HG03378 (cell line): ENCODE results near the gene BLNK.

Experiments used
- ATAC-seq: cut with Tn5 transposase; IDR thresholded peaks from one replicate; pipeline ENCODE4 v1.9.1; 2021; ENCODE audit warnings: mild to moderate bottlenecking, moderate library complexity; ENCODE audit not compliant: unreplicated experiment

BLNK gene

GRCh38 chr10:96289218-96289910 is 18.0 kb upstream of the BLNK start:
- ATAC-seq: no peak

- ATAC-seq: peak; percentile 62
These were observed 16.8 kb upstream of the BLNK start for GRCh38 chr10:96288151-96288621.

DNA sequence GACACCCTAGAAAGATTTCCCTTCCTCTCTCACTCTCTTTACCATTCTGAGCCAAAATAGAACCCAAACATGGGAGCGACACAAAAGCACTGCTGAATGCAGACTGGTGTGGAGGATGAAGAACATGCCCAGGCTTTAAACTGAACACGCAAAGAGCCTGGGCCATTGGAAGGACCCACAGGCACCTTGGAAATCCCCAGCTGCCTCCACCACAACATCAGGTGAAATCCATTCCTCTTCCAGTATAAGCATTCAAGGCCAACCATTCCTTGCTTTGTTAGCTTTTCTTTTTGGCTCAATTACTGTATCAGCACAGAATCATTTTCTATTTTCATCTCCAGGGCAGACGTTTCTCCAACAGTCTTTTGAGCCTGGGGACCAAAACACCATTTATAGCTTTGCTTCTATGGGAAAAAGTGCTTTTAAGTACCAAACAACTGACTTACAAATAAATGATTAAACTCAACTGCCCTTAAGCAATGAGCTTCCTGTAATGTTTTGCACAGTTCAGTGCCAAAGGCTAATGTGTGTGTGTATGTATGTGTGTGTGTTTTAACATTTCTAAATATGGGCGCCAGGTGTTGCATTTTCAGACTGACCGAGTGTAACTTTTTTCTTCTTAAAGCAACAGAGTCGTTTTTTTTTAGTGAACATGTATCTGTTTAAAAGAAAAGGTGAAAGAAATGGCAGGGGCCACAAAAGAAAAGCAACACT is 16.2 kb upstream of the BLNK start:
- peak; percentile 64 for ATAC-seq

- no peak for ATAC-seq
These were observed 14.0 kb upstream of the BLNK start for GRCh38 chr10:96285331-96285752.

DNA sequence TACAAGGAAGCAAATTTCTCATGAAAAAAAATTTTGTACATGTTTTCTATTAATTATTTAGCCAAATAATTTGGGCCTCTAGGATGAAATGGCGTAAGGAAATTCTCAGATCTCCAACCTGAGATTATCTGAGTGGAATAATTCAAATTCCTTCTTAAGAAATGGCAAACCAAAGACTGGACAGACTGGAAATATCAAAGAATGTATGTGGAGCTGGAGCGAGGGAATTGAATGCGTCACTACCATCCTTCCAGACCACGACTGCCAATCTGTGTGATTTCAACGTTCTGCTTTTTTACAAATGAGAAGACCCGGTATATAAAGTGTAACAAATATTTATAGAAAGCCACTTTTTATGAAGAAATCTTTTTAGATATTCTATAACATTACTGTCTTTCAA is 12.4 kb upstream of the BLNK start:
- no peak for ATAC-seq

GRCh38 chr10:96283351-96283750 is 12.0 kb upstream of the BLNK start:
- ATAC-seq: no peak

GRCh38 chr10:96281444-96282029 is 10.2 kb upstream of the BLNK start:
- ATAC-seq: no peak

GRCh38 chr10:96280859-96281258 is 9.5 kb upstream of the BLNK start:
- no peak for ATAC-seq

DNA sequence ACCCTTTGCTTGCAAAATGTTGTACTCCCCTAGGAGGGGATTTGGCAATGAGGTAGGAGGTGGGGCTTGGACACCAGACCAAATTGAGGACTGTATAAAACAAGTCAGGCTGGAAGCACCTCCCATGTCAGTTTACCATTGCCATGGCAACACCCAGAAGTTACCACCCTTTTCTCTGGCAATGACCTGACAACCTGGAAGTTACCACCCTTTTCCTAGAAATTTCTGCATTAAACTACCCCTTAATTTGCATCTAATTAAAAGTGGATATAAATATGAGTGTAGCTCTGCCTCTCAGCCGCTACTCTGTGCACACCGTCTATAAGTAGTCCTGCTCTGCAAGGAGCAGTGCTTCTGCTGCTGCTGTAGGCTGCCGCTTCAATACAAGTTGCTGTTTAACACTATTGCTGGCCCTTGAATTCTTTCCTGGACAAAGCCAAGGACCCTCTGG is 7.8 kb upstream of the BLNK start:
- ATAC-seq: no peak

GRCh38 chr10:96276831-96277230 is 5.5 kb upstream of the BLNK start:
- ATAC-seq: no peak

DNA sequence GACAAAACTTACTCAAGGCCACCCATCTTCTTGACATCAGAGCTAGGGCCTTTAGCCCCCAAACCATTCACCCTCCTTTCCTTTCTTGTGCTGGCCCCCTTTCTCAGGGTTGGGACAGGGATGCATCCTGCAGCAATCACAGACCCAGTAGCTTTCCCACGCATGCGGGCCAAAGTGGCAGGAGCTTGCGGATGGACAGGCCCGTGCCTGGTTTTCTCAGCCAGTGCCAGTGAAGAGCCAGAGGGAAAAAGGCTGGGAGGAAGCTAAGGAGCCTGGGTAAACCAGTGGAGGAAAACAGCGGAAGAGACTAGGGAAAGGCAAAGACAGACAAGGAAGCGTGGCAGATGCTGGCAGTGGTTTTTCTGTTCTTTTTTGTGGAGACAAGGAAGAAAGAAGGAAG is 5.1 kb upstream of the BLNK start:
- ATAC-seq: no peak

DNA sequence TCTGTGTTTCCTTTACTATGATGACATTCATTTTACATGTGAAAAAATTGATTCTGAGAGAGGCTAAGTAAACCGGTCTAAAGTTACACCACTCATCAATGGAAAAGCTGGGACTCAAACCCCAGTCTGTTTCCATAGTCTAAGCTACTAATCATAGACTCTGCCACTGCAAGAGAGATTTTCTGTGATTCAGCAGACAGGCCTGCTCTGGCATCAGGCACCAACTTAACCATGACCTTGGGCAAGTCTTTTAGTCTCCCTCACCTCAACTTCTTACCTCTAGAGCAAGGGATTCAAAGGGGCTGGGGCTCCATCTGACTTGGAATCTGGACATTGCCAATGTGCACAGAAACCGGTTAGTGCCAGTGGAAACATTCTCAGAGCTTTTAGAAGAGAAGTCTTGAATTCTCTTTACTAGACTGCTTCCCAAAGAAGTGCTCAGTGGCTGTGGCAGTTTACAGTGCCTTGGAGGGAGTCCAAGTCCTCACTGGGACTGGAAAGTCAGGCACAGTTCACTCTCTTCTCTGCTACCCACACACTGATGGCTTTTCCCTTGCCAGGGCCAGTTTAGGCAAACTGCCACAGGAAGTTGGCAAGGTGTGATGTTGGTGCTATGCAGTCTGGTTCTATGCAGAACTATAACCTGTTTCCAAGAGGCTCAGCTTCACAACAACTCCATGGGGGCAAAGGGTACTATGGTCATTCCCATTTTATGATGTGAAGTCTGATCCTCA is 4.5 kb upstream of the BLNK start:
- ATAC-seq: no peak

- ATAC-seq: no peak
These were observed 1.2 kb upstream of the BLNK start for GRCh38 chr10:96272316-96273280.

- no peak for ATAC-seq
These were observed 798 bp downstream of the BLNK start for GRCh38 chr10:96270571-96270970.

- no peak for ATAC-seq
These were observed 1.7 kb downstream of the BLNK start for GRCh38 chr10:96269438-96270300.

DNA sequence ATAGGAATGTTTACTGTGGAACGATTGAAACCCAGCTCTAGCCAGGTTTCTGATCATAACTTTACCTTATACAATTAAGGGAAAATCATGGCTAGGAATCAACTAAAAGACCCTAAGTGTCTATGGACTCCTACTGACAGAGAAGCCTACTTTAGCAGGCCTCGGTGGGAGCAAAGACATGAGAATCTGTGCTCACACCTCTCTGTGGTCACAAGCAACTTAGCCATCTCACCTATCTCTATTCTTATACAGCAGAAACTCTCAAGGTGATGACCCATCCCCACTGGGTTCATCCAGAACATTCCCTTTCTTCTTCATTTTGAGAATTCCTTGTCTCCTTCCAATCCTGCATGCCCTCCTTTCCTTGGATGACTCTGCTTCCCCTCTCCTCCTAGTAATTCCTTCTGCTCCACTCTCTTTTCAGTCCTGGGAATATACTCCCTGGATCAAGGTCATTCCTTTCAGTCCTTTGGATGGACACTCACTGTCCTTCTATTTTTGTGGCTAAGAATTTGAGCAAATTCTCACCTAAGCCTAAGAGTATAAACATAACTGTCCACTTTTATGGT is 2.9 kb downstream of the BLNK start:
- no peak for ATAC-seq

- no peak for ATAC-seq
These were observed 4.1 kb downstream of the BLNK start for GRCh38 chr10:96267234-96267705.

GRCh38 chr10:96266118-96266770 is 5.1 kb downstream of the BLNK start:
- no peak for ATAC-seq
